Left hindlimb (tissue), 1 donor: Measurements from ENCODE around the gene DUOXA1.
"Not testable (repeated sequence)": the region's sequence is repeated elsewhere in the genome, so short reads cannot be mapped to it uniquely, and the experiment has no call there.

ENCODE experiments used
- DNase-seq: peaks from one replicate; pipeline ENCODE4 v3.0.0-alpha.2; 2018

The DUOXA1 gene

DNA sequence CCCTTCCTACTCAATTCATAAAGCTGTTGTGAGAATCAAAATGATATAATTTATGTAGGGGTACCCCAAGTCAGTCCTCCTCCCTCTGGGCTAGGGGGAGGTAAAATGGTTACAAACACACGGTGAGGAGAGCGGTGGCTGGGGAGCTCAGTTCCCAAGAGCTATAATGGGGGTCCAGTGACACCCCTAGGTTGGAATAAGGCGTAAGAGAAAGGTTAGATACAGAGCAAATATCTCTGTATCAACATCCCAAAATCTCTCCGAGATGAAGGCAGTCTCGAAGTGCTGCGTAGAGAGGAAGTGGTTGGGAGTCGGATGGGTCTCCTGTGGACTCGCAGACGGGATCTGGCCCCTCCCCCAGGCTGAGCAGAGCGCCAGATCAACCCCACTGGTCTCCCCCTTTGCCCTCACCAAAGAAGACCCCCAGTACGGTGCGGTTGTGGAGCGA lies 17.5 kb downstream of the DUOXA1 start:
- DNase-seq = no peak

DNA sequence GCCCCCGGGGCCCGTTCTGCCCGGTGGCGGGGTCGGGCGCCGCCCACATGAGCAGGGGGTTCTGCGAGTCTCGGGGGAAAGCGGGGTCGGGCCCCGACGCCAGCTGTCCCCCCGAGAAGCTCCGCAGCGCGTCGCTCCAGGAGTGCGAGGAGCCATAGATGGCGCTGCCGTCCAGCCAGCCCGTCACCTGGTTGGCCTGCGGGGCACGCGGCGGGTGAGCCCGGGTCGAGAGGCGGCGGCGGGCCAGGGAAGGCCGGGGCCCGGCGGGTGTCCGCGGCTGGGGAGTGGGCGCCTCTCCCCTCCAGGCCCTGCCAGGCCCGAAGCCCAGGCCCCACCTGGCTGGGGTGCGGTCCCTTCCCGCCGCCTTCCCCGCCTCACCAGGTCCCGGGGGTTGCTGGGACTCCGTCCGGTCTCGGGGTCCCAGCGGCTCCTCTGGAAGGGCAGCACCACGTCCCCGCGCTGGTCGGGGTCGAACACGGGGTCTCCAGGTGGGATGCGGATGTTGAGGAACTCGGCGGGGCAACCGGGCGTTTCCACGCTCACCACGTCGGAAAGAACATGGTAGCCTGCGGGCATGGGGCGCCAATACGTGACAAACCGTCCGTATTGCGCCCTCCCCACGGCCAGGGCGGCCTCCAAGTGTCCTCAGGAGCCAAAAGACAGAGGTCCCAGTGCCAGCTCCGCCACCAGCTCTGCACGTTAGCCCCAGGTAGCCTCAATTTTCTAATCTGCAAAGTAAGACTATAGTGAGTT lies 18.1 kb downstream of the DUOXA1 start:
- no peak for DNase-seq

GRCh38 chr15:45110256-45110820 lies 19.3 kb downstream of the DUOXA1 start:
- no peak for DNase-seq

DNA sequence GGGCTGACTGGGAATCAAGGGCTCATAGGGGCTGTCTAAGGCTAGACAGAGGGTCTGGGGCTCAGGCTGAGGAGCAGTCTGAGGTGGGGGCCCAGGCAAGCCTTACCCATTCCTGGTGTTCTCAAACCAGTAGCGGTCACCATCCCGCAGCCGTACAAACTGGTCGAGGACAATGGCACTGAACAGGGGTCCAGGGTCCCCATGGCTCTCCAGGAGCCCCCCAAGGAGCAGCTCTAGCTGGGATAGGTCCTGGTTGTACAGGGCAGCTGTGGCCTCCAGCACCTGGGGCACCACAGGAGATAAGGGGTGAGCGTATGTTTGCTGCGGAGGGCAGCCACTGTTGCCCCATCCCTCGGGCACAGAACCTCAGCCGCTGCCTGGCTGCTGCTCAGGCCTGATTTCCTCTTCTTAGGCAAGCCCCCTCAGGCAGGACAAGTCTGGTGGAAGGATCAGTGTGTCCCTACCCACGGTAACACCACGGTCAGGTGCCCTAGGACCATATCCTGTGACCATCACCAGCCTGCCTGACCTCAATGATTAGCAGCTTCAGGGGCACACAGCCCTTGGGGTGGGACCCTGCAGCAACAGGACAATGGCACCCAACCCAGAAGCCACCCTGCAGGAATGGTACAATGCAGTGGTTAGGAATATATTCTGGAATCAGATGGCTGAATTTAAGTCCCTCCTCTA lies 21.6 kb downstream of the DUOXA1 start:
- no peak for DNase-seq

GRCh38 chr15:45106002-45106790 lies 23.5 kb downstream of the DUOXA1 start:
- no peak for DNase-seq

DNA sequence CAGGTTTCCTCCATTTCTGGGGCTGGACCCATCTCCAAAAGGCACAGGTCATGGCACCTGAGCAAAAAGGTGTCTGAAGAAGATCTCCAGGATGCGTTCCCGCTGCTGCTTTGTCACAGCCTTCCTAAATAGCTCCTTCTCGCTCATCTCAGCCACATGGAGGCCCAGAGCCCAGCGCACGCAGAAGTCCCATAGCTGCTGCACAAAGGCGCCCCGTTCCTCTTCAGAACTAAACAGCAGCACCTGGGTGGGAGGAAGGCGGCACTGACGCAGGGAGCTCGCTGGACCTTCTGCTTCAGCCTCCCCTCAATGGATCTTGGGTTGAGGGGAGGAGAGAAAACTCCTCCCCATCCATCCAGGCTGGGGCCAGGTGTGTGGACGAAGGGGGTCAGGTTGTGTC lies 24.1 kb downstream of the DUOXA1 start:
- DNase-seq = no peak

DNA sequence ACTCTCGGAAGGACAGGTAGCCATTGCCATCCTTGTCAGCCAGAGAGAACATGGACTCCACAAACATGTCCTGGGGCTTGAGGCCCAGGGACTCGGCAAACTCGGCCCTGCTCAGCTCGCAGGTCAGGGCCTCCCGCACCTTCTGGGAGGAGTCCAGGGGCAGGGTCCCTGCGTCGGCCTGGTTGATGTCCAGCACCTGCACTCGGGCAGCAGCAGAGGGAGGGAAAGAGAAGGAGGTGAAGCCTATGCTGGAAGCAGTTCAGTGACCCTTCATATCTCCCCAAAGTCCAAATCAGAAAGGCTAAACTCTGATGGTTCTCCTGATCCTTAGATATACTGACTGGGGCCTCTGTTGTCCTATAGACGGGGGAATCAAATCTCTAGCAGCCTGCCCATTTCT lies 25.5 kb downstream of the DUOXA1 start:
- not testable (repeated sequence) for DNase-seq

DNA sequence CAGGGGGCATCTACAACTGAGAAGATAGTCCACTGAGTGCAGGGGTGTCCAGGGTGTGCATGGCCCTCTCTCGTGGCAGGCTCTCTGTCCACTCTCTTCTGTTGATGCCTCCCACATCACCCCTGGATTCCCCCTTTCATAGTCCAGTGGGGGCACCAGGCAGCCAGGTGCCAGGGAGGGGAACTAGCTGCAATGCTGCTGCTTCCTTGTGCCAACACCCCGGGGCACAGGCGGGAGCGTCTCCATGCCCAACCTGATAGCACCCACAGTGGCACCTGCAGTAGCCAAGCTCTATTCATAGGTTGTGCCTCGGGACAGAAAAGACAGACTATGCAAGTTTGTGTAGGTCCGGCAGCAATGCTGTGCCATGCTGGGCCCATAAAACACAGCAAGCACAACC lies 27.5 kb downstream of the DUOXA1 start:
- DNase-seq = no peak

DNA sequence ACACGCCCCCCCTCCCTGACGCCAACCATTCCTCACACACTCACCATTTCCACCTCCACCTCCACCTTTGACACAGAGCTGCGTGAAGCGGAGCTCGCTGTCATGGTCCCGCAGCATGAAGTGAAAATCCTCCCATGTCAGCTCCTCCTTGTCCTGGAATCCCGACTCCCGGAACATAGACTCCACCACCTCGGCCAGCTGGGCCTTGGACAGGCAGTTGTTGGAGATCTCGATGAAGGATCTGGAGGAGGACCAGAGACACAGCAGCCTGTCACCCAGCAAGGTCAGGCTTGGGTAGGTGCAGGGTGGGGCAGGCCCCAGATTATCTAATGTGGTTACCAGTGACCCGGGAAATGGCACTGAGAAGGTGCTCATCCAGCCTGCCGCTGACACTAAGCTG lies 27.9 kb downstream of the DUOXA1 start:
- DNase-seq = no peak

- no peak for DNase-seq
Measured at GRCh38 chr15:45100884-45101625, 28.6 kb downstream of the DUOXA1 start.

DNA sequence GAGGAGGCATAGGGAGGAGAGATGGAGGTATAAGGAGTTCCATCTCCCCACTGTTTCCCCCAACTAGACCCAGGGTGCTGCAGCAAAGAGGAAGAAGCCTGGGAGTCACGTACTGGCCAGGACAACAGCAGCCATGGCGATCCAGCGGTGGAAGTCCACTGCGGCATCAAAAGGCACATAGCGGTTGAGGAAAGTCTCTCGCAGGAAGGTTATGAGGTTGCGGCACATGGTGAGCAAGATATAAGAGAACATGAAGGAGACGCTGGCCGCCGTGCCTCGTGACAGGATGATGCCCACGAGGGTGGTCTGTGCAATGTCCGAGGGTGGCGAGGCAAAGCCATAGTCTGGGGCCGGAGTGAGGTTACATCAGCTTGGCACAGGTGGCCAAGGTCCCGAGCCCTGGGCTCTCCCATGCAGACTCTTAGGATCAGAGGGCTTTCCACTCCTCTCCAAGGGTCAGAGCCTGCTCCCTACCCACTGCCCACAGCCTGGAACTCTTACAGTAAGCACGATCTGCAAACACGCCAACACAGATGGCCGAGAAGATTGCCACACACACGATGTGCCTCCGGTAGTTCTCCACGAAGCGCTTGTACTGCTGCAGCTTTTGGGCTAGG lies 30.0 kb downstream of the DUOXA1 start:
- DNase-seq = no peak

- no peak for DNase-seq
Measured at GRCh38 chr15:45097466-45097865, 32.2 kb downstream of the DUOXA1 start.

DNA sequence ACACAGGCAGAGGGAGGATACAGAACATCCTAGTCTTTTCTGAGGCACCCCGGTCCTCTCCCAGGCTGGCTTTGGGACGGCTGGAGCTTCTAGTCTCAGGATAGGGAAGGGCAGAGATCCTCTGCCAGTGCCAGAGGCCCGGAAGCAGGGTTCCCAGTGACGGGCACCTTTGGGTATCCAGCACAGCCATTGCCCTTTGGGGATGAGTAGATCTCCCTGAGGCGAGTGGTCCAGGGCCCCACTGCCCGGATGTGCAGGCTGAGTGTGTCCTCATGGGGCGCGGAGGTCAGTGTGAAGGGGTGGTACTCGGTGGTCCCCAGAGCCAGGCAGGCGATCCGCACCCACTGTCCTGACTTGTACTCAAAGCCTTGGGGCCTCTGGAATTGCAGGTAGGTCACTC lies 34.0 kb downstream of the DUOXA1 start:
- DNase-seq = no peak

GRCh38 chr15:45094358-45094730 lies 35.3 kb downstream of the DUOXA1 start:
- no peak for DNase-seq

GRCh38 chr15:45093622-45094357 lies 35.9 kb downstream of the DUOXA1 start:
- DNase-seq = no peak

DNA sequence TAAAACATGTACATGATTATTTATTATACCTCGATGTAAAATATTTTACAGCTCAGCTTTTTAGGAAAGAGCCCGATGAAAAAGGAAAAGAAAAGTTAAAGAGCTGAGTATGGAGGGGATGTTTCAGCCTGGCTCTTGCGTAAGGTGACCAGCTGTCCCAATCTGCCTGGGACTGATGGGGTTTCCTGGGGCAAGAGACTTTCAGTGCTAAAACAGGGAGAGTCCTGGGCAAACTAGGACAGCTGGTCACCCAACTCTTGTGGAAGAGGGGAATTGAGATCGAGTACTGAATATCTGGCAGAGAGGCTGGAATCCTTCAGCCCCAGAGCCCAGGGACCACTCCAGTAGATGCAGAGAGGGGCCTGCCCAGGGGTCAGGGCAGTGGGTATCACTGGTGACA lies 36.7 kb downstream of the DUOXA1 start:
- DNase-seq = no peak

DNA sequence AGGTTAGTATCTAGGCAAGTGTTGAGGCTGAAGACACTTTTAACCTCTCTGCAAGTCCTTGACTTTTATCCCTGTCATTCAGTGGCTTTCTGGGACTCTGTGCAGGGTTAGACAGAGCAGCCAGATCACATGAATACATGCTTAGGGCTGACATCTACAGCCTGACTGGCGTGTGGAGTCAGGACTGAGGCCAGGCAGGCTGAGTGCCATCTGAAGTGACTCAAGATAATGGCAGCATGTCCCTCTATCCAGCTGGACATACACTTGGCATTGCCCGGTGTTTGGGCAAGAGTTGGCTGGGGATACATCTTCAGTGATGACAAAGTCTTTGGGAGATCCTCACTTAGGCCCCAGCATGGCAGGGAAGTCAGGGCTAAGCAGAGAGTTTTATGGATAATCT lies 38.1 kb downstream of the DUOXA1 start:
- DNase-seq = no peak

DNA sequence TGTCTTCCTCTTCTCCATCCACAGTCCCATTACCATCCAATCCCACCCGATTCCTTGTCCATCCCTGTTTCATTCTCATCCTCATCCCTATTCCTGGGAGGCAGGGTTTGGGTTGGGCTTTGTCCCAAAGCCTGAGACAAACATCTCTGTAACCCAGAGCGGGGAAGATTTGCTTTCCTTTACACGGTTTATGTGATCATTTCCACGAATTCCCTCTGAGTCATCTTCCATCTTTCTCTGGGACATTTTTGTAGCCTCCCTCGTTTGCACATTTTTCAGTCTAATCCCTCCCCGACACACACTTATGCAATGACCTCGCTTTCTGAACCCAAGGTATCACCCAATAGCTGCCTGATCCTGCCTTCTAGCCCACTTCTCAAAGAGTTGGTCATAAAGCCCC lies 38.5 kb downstream of the DUOXA1 start:
- no peak for DNase-seq

DNA sequence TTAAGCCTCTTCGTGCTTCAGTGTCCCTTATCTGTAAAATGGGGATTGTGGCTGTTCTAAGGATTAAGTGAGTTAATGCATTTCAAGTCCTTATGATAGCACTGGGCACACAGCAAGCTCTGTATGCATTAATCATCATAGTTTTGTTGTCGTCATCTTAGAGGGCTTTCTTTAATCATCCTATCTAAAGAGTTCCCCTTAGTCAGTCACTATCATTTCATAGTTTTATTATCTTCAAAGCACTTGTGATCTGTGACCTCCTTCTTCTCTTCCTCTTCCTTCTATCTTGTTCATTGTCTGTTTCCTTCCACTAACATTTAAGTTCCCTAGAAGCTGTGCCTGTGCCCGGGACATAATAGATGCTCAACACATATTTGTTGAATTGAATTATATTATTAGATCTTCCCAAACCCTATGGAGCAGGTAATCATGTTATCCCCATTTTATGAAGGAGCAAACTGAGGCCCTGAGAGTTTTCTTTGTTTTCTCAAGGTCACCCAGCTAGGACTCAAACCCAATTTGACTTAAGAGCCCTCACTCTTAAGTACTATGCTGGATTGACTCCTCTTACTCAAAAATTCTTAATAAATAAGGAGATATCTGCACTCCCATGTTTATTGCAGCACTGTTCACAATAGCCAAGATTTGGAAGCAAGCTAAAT lies 39.8 kb downstream of the DUOXA1 start:
- DNase-seq = no peak

GRCh38 chr15:45088801-45089711 lies 40.6 kb downstream of the DUOXA1 start:
- DNase-seq = no peak
